ENCODE data around the gene S100A7A.

Gene S100A7A

GRCh38 chr1:153426809-153427208 lies 10.5 kb downstream of the S100A7A start:
- H3K4me3 ChIP-seq (ENCODE audit: severe bottlenecking) = no peak overlapping the region
- H3K9me3 ChIP-seq (ENCODE audit: severe bottlenecking) = no peaks in the 10 kb centered on the region
- H3K27me3 ChIP-seq (ENCODE audit: insufficient read depth, poor library complexity, severe bottlenecking) = no peaks in the 10 kb centered on the region
- H3K27ac ChIP-seq (ENCODE audit: poor library complexity, severe bottlenecking) = no peak overlapping the region
- H3K36me3 ChIP-seq (ENCODE audit: low read depth) = no peaks in the 10 kb centered on the region
- H3K4me1 ChIP-seq (ENCODE audit: insufficient read depth, poor library complexity, severe bottlenecking) = no peaks in the 10 kb centered on the region
- TF ChIP-seq, protein P1, sequence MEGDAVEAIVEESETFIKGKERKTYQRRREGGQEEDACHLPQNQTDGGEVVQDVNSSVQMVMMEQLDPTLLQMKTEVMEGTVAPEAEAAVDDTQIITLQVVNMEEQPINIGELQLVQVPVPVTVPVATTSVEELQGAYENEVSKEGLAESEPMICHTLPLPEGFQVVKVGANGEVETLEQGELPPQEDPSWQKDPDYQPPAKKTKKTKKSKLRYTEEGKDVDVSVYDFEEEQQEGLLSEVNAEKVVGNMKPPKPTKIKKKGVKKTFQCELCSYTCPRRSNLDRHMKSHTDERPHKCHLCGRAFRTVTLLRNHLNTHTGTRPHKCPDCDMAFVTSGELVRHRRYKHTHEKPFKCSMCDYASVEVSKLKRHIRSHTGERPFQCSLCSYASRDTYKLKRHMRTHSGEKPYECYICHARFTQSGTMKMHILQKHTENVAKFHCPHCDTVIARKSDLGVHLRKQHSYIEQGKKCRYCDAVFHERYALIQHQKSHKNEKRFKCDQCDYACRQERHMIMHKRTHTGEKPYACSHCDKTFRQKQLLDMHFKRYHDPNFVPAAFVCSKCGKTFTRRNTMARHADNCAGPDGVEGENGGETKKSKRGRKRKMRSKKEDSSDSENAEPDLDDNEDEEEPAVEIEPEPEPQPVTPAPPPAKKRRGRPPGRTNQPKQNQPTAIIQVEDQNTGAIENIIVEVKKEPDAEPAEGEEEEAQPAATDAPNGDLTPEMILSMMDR (IDR thresholded peaks at IDR 0.05; ENCODE audit: poor library complexity, severe bottlenecking) = no peak
- ATAC-seq (ENCODE audit: low read depth) (no peak), DNase-seq (ENCODE audit: low spot score) (no peak)

DNA sequence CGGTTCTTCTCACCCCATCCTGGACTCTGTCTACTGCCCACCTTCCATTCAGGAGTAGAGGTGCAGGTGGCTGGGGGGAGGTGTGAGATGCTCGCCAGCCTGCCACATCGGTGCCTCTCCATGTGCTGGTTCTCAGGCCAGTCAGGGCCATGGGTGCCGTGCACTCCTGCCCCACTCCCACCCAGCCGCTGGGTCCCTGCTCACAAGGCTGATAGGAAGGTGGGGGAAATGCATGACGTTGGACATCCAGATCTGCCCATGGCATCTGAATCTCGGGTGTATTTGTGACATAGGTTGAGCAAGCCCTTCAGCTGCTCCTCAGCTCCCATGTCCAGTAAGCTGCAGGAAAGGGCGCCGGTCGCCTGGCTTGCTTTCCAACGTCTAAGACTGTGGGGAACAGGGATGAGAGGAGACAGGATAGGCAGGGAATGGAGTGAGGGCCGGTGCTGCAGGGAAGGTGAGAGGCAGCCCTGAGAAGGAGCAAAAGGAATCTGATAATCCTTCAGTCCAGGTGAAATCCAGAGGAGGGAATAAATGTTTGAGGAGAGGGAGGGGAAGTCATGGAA lies 11.8 kb downstream of the S100A7A start:
- H3K36me3 ChIP-seq (ENCODE audit: low read depth) = no peaks in the 10 kb centered on the region
- no peaks in the 10 kb centered on the region for H3K4me1 ChIP-seq (ENCODE audit: insufficient read depth, poor library complexity, severe bottlenecking)
- H3K9me3 ChIP-seq (ENCODE audit: severe bottlenecking) = no peaks in the 10 kb centered on the region
- no peak overlapping the region for H3K27ac ChIP-seq (ENCODE audit: poor library complexity, severe bottlenecking)
- no peak overlapping the region for H3K4me3 ChIP-seq (ENCODE audit: severe bottlenecking)
- H3K27me3 ChIP-seq (ENCODE audit: insufficient read depth, poor library complexity, severe bottlenecking) = no peaks in the 10 kb centered on the region
- ATAC-seq (ENCODE audit: low read depth) = no peak
- no peak for DNase-seq (ENCODE audit: low spot score)
- TF ChIP-seq, protein P1 (IDR thresholded peaks at IDR 0.05; ENCODE audit: poor library complexity, severe bottlenecking) = no peak

DNA sequence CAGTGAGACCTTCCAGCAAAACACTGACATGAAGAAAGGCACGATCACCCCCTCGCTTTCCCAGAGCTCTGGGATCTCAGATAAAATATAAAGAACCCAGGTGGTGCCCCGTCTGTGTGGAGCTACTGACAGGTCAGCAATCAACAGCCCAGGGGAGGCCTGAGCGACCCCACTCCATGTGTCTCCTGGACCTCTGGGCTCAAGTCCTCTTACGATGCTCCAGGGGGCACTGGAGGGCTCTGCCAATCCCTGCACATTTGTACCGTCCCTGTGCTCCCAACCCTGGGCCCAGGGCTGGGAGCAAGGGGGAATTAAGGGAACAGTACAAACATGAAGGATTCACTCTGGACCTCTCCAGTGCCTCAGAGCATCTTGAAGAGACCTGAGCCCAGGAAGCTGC lies 12.5 kb downstream of the S100A7A start:
- Histone ChIP-seq H3K9me3 (ENCODE audit: severe bottlenecking) (no peaks in the 10 kb centered on the region), H3K27ac (ENCODE audit: poor library complexity, severe bottlenecking) (no peak overlapping the region), H3K4me1 (ENCODE audit: insufficient read depth, poor library complexity, severe bottlenecking) (no peaks in the 10 kb centered on the region), H3K36me3 (ENCODE audit: low read depth) (no peaks in the 10 kb centered on the region), H3K27me3 (ENCODE audit: insufficient read depth, poor library complexity, severe bottlenecking) (no peaks in the 10 kb centered on the region), H3K4me3 (ENCODE audit: severe bottlenecking) (no peak overlapping the region)
- ATAC-seq (ENCODE audit: low read depth) = no peak
- DNase-seq (ENCODE audit: low spot score) = no peak
- TF ChIP-seq, protein P1 (IDR thresholded peaks at IDR 0.05; ENCODE audit: poor library complexity, severe bottlenecking) = no peak

- Histone ChIP-seq H3K4me3 (ENCODE audit: severe bottlenecking) (no peak overlapping the region), H3K27me3 (ENCODE audit: insufficient read depth, poor library complexity, severe bottlenecking) (no peaks in the 10 kb centered on the region), H3K9me3 (ENCODE audit: severe bottlenecking) (no peaks in the 10 kb centered on the region), H3K27ac (ENCODE audit: poor library complexity, severe bottlenecking) (no peak overlapping the region), H3K36me3 (ENCODE audit: low read depth) (no peaks in the 10 kb centered on the region), H3K4me1 (ENCODE audit: insufficient read depth, poor library complexity, severe bottlenecking) (no peaks in the 10 kb centered on the region)
- DNase-seq (ENCODE audit: low spot score) (no peak), ATAC-seq (ENCODE audit: low read depth) (peak; percentile 76)
- TF ChIP-seq, protein P1 (IDR thresholded peaks at IDR 0.05; ENCODE audit: poor library complexity, severe bottlenecking) = no peak
These were observed 13.2 kb downstream of the S100A7A start for GRCh38 chr1:153429266-153430165.

DNA sequence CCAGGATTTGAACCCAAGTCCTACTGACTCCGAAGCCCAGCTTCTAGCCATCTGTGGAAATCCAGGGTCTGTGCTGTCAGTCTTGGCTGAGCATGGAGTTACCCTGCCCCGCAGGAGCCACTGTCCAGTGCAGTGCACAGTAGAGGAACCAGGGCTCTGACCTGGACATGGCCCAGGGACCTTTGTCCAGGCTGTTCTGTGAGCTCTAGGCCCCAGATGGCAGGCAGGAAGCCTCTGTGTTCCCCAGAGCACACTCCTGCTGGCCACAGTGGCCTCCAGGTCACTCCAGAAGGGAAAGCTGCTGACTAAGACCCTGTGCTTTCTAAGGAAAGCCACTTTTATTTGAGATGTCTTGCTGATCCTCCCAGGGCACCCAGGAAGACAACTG lies 13.8 kb downstream of the S100A7A start:
- Histone ChIP-seq H3K4me3 (ENCODE audit: severe bottlenecking) (no peak overlapping the region), H3K36me3 (ENCODE audit: low read depth) (no peaks in the 10 kb centered on the region), H3K9me3 (ENCODE audit: severe bottlenecking) (no peaks in the 10 kb centered on the region), H3K27me3 (ENCODE audit: insufficient read depth, poor library complexity, severe bottlenecking) (no peaks in the 10 kb centered on the region), H3K4me1 (ENCODE audit: insufficient read depth, poor library complexity, severe bottlenecking) (no peaks in the 10 kb centered on the region), H3K27ac (ENCODE audit: poor library complexity, severe bottlenecking) (no peak overlapping the region)
- DNase-seq (ENCODE audit: low spot score) = no peak
- TF ChIP-seq, protein P1 (IDR thresholded peaks at IDR 0.05; ENCODE audit: poor library complexity, severe bottlenecking) = no peak
- ATAC-seq (ENCODE audit: low read depth) = no peak; the same call in 2 of the 3 replicates
